K562 (cell line): Measurements from ENCODE around the gene HMGCL. TPM values are rescaled to one million over a fixed set of nuclear protein-coding genes. Genes with fewer than 3 reads are reported as not detected.

Experiments
- BDP1 ChIP-seq: IDR thresholded peaks from 3 replicates; pipeline ENCODE4 v1.6.1; 2011; ENCODE audit not compliant: insufficient read length, insufficient read depth
- CEBPB ChIP-seq: fragments of 450-650 bp; IDR thresholded peaks from 2 replicates; pipeline ENCODE4 v1.6.1; 2016; ENCODE audit warnings: missing genetic modification characterization, missing compliant biosample characterization
- CREM ChIP-seq: IDR thresholded peaks from 2 replicates; pipeline ENCODE4 v1.6.1; 2014; ENCODE audit warnings: antibody characterized with exemption, low read depth
- EP400 ChIP-seq: fragments of 450-650 bp; IDR thresholded peaks from 2 replicates; pipeline ENCODE4 v1.6.1; 2017; ENCODE audit warnings: antibody characterized with exemption, mild to moderate bottlenecking, moderate library complexity
- FOXO4 ChIP-seq: fragments of 450-650 bp; formaldehyde crosslinking; IDR thresholded peaks from 2 replicates; pipeline ENCODE4 v1.4.0; 2020; ENCODE audit warnings: mild to moderate bottlenecking, moderate library complexity
- HMGXB4 ChIP-seq: sonication (generic); formaldehyde crosslinking; IDR thresholded peaks from 2 replicates; pipeline ENCODE4 v1.8.1; 2023; ENCODE audit warnings: mild to moderate bottlenecking, missing genetic modification reagents
- HSF4 ChIP-seq: fragments of 250-450 bp; sonication (Bioruptor Pico); IDR thresholded peaks from 2 replicates; pipeline ENCODE4 v2.1.2; 2022; ENCODE audit warnings: mild to moderate bottlenecking, moderate library complexity, borderline replicate concordance
- MBD1 ChIP-seq: fragments of 250-450 bp; sonication (Bioruptor Pico); IDR thresholded peaks from 2 replicates; pipeline ENCODE4 v1.8.0; 2022; ENCODE audit warnings: inconsistent platforms
- MCM7 ChIP-seq, 2 experiments: fragments of 450-650 bp; IDR thresholded peaks; 2 replicates each; pipeline ENCODE4 v1.6.1; 2016 to 2018
- MED1 ChIP-seq: sonication (generic); formaldehyde crosslinking; IDR thresholded peaks from 2 replicates; pipeline ENCODE4 v1.8.1; 2023; ENCODE audit warnings: missing genetic modification reagents, borderline replicate concordance
- NFE2 ChIP-seq: IDR thresholded peaks from 2 replicates; pipeline ENCODE4 v1.6.1; 2014; ENCODE audit warnings: antibody characterized with exemption, low read depth
- NRF1 ChIP-seq, 2 experiments: fragments of 450-650 bp; IDR thresholded peaks in 1 of 2; conservative IDR thresholded peaks in 1 of 2; 2 replicates each; pipeline ENCODE4 v1.6.1; 2014; ENCODE audit warnings: mild to moderate bottlenecking in 2 of 2
- RBBP5 ChIP-seq: fragments of 200-600 bp; sonication (generic); IDR thresholded peaks from 2 replicates; pipeline ENCODE4 v1.6.1; 2012; ENCODE audit warnings: borderline replicate concordance, mild to moderate bottlenecking, low read length, control low read depth, inconsistent platforms; ENCODE audit not compliant: insufficient read depth, poor library complexity, severe bottlenecking
- RFX5 ChIP-seq: IDR thresholded peaks from 2 replicates; pipeline ENCODE4 v1.6.1; 2011; ENCODE audit warnings: low read depth, mild to moderate bottlenecking, improper control_type of control experiment, low read length
- SIN3B ChIP-seq: fragments of 450-650 bp; IDR thresholded peaks from 2 replicates; pipeline ENCODE4 v1.6.1; 2017; ENCODE audit warnings: low read depth, mild to moderate bottlenecking, moderate library complexity
- SMARCA4 ChIP-seq: fragments of 450-650 bp; IDR thresholded peaks from 2 replicates; pipeline ENCODE4 v1.6.1; 2016
- STAT5A ChIP-seq: IDR thresholded peaks from 2 replicates; pipeline ENCODE4 v1.6.1; 2012; ENCODE audit warnings: low read length, inconsistent platforms, borderline replicate concordance
- XRCC4 ChIP-seq: IDR thresholded peaks from one replicate; pipeline ENCODE4 v1.6.1; 2011; ENCODE audit not compliant: insufficient read depth, insufficient read length; ENCODE audit errors: extremely low read depth
- ZC3H4 ChIP-seq: sonication (generic); formaldehyde crosslinking; IDR thresholded peaks from 2 replicates; pipeline ENCODE4 v1.9.0; 2021; ENCODE audit warnings: missing genetic modification reagents, borderline replicate concordance
- ZNF445 ChIP-seq: fragments of 250-450 bp; sonication (Bioruptor Pico); IDR thresholded peaks from 2 replicates; pipeline ENCODE4 v1.4.0; 2020; ENCODE audit warnings: low read depth, mild to moderate bottlenecking, moderate library complexity
- polyA plus RNA-seq, 8 experiments: library from polyadenylated mRNA; depleted of rRNA in 4 of 8; stranded (reverse) in 5 of 8; unstranded in 3 of 8; fragments of >200 nt; fragmentation: Nextera tagmentation in 2 of 8; fragmentation: Illumina TruSeq in 1 of 8; extraction: Ambion mirVana in 2 of 8; extraction: Trizol in 1 of 8; gene quantifications; 2 replicates each; pipeline versions ENCODE4 v1.2.1 to v1.2.3, GENCODE V29; 2011 to 2014; ENCODE audit warnings: inconsistent platforms in 1 of 8, missing spikeins in 1 of 8
- total RNA-seq, 7 experiments: library from RNA; depleted of rRNA in 6 of 7; stranded (reverse); fragments of >200 nt in 6 of 7; fragmentation: Illumina TruSeq in 2 of 7; extraction: Trizol in 2 of 7; gene quantifications; 2 replicates each; pipeline versions ENCODE4 v1.2.1 to v1.2.3, GENCODE V29; 2011 to 2021; ENCODE audit warnings: low replicate concordance in 1 of 7
- TF ChIP-seq, protein P1 (sequence below): fragments of 450-650 bp; formaldehyde crosslinking; IDR thresholded peaks from 2 replicates; pipeline ENCODE4 v1.4.0; 2022; ENCODE audit warnings: missing genetic modification characterization
- TF ChIP-seq, protein P2 (sequence below): sonication (generic); IDR thresholded peaks from 2 replicates; pipeline ENCODE4 v1.6.1; 2016
- TF ChIP-seq, protein P3 (sequence below): sonication (generic); formaldehyde crosslinking; IDR thresholded peaks from 2 replicates; pipeline ENCODE4 v1.5.0; 2020; ENCODE audit warnings: missing genetic modification reagents

The HMGCL gene
- total and polyA plus RNA-seq, 9 of the 15 experiments (the other 6 are each of a cell fraction or from before 2014, with no cell fraction given): 18.0 to 82.2 (median 24.2) TPM

- TF ChIP-seq, protein P1, sequence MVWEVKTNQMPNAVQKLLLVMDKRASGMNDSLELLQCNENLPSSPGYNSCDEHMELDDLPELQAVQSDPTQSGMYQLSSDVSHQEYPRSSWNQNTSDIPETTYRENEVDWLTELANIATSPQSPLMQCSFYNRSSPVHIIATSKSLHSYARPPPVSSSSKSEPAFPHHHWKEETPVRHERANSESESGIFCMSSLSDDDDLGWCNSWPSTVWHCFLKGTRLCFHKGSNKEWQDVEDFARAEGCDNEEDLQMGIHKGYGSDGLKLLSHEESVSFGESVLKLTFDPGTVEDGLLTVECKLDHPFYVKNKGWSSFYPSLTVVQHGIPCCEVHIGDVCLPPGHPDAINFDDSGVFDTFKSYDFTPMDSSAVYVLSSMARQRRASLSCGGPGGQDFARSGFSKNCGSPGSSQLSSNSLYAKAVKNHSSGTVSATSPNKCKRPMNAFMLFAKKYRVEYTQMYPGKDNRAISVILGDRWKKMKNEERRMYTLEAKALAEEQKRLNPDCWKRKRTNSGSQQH (CRISPR knock-in tag): no peak
- TF ChIP-seq BDP1 (no peak), FOXO4 (CRISPR knock-in tag) (no peak), NFE2 (peak; percentile 88), EP400 (no peak), SIN3B (no peak), CEBPB (peak; percentile 90), NRF1 (conservative IDR thresholded peaks at IDR 0.05 in 1 of 2, IDR thresholded peaks at IDR 0.05 in 1 of 2) (no peak), ZC3H4 (CRISPR knock-in tag) (no peak), MCM7 (IDR thresholded peaks at IDR 0.05) (no peak), ZNF445 (no peak), HMGXB4 (CRISPR knock-in tag) (no peak), RBBP5 (no peak), MBD1 (CRISPR knock-in tag) (no peak), HSF4 (no peak), XRCC4 (no peak), SMARCA4 (peak; percentile 75), RFX5 (no peak), MED1 (no peak), CREM (no peak), STAT5A (peak; percentile 32; the same call in 1 of the 2 replicates)
- TF ChIP-seq, protein P2, sequence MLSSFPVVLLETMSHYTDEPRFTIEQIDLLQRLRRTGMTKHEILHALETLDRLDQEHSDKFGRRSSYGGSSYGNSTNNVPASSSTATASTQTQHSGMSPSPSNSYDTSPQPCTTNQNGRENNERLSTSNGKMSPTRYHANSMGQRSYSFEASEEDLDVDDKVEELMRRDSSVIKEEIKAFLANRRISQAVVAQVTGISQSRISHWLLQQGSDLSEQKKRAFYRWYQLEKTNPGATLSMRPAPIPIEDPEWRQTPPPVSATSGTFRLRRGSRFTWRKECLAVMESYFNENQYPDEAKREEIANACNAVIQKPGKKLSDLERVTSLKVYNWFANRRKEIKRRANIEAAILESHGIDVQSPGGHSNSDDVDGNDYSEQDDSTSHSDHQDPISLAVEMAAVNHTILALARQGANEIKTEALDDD: peak; percentile 89
- TF ChIP-seq, protein P3, sequence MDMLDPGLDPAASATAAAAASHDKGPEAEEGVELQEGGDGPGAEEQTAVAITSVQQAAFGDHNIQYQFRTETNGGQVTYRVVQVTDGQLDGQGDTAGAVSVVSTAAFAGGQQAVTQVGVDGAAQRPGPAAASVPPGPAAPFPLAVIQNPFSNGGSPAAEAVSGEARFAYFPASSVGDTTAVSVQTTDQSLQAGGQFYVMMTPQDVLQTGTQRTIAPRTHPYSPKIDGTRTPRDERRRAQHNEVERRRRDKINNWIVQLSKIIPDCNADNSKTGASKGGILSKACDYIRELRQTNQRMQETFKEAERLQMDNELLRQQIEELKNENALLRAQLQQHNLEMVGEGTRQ: no peak
Observed at GRCh38 chr1:23872421-23872820, 47.2 kb upstream of the HMGCL start (continued).
